ENCODE data around the gene RTL10. TPM values are rescaled to one million over a fixed set of nuclear protein-coding genes. Genes with fewer than 3 reads are reported as not detected.

RTL10 gene
- total and polyA plus RNA-seq, 2 of the 13 experiments (the other 11 are each of a cell fraction or from before 2014, with no cell fraction given) = 14.1 to 15.8 TPM

DNA sequence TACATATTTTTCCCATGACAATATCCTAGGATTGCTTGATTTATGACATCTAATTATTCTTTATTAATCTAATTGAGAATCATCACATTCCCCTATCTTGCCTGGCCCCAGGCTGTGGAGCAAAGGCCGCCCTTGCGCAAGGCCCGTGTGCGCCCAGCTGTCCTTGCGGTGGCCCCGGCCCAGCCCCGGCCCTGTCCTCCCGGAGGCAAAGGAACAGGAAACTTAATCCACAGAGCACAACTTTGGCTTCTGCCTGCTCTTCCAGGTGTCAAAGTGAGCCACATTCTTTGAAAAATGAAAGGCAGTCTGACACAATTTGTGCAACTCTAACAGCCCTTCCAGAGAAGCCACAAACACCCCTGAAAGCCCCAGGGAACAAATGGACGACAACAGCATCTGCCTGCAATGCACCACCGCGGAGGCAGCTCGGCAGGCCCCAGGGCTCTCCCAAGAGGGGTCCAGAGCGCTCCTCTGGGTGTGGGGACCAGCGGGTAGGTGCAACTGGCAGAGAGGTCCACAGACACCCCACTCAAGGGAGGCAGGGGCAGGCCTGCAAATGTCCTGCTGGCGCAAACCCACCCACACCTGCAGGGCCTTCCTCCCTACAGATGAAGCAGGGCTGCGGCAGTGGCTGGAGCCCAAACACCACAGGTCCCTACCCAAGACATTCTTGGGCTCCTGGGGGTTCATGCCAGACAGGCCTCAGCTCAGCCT is 30.3 kb downstream of the RTL10 start (continued):
- TF ChIP-seq, protein P1, sequence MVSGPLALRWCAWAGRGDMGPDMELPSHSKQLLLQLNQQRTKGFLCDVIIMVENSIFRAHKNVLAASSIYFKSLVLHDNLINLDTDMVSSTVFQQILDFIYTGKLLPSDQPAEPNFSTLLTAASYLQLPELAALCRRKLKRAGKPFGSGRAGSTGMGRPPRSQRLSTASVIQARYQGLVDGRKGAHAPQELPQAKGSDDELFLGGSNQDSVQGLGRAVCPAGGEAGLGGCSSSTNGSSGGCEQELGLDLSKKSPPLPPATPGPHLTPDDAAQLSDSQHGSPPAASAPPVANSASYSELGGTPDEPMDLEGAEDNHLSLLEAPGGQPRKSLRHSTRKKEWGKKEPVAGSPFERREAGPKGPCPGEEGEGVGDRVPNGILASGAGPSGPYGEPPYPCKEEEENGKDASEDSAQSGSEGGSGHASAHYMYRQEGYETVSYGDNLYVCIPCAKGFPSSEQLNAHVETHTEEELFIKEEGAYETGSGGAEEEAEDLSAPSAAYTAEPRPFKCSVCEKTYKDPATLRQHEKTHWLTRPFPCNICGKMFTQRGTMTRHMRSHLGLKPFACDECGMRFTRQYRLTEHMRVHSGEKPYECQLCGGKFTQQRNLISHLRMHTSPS (CRISPR knock-in tag; IDR thresholded peaks at IDR 0.05; ENCODE audit: low read depth) = 0 out of 2 replicates have a peak, but pooled peaks have one; percentile 10
- TF ChIP-seq MIXL1 (CRISPR knock-in tag; IDR thresholded peaks at IDR 0.05) (0 out of 2 replicates have a peak, but pooled peaks have one; percentile 28), ZNF614 (CRISPR knock-in tag; IDR thresholded peaks at IDR 0.05; ENCODE audit: borderline replicate concordance) (0 out of 2 replicates have a peak, but pooled peaks have one; percentile 46), ZNF879 (CRISPR knock-in tag; IDR thresholded peaks at IDR 0.05) (no peak), ETV5 (CRISPR knock-in tag; IDR thresholded peaks at IDR 0.05; ENCODE audit: borderline replicate concordance) (peak; percentile 56; the same call in 1 of the 2 replicates), ZNF674 (CRISPR knock-in tag; IDR thresholded peaks at IDR 0.05; ENCODE audit: low read depth) (0 out of 2 replicates have a peak, but pooled peaks have one; percentile 2), SP5 (CRISPR knock-in tag; IDR thresholded peaks at IDR 0.05; ENCODE audit: borderline replicate concordance, low read depth) (0 out of 2 replicates have a peak, but pooled peaks have one; percentile 8), SOX6 (IDR thresholded peaks at IDR 0.05) (no peak), SOX6 (CRISPR knock-in tag; IDR thresholded peaks at IDR 0.05) (peak; percentile 75), THAP11 (CRISPR knock-in tag; IDR thresholded peaks at IDR 0.05) (peak; percentile 46; the same call in 1 of the 2 replicates), NCOR1 (IDR thresholded peaks at IDR 0.05; ENCODE audit: borderline replicate concordance, low read length) (peak; percentile 91), ZBTB21 (CRISPR knock-in tag; IDR thresholded peaks at IDR 0.05) (no peak), ZNF607 (CRISPR knock-in tag; IDR thresholded peaks at IDR 0.05; ENCODE audit: borderline replicate concordance) (0 out of 2 replicates have a peak, but pooled peaks have one; percentile 27), MYC (CRISPR knock-in tag; IDR thresholded peaks at IDR 0.05; ENCODE audit: borderline replicate concordance) (peak; percentile 73; the same call in 1 of the 2 replicates)
- TF ChIP-seq, protein P2, sequence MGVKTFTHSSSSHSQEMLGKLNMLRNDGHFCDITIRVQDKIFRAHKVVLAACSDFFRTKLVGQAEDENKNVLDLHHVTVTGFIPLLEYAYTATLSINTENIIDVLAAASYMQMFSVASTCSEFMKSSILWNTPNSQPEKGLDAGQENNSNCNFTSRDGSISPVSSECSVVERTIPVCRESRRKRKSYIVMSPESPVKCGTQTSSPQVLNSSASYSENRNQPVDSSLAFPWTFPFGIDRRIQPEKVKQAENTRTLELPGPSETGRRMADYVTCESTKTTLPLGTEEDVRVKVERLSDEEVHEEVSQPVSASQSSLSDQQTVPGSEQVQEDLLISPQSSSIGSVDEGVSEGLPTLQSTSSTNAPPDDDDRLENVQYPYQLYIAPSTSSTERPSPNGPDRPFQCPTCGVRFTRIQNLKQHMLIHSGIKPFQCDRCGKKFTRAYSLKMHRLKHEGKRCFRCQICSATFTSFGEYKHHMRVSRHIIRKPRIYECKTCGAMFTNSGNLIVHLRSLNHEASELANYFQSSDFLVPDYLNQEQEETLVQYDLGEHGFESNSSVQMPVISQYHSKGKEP (CRISPR knock-in tag; IDR thresholded peaks at IDR 0.05) = no peak
- TF ChIP-seq, protein P3, sequence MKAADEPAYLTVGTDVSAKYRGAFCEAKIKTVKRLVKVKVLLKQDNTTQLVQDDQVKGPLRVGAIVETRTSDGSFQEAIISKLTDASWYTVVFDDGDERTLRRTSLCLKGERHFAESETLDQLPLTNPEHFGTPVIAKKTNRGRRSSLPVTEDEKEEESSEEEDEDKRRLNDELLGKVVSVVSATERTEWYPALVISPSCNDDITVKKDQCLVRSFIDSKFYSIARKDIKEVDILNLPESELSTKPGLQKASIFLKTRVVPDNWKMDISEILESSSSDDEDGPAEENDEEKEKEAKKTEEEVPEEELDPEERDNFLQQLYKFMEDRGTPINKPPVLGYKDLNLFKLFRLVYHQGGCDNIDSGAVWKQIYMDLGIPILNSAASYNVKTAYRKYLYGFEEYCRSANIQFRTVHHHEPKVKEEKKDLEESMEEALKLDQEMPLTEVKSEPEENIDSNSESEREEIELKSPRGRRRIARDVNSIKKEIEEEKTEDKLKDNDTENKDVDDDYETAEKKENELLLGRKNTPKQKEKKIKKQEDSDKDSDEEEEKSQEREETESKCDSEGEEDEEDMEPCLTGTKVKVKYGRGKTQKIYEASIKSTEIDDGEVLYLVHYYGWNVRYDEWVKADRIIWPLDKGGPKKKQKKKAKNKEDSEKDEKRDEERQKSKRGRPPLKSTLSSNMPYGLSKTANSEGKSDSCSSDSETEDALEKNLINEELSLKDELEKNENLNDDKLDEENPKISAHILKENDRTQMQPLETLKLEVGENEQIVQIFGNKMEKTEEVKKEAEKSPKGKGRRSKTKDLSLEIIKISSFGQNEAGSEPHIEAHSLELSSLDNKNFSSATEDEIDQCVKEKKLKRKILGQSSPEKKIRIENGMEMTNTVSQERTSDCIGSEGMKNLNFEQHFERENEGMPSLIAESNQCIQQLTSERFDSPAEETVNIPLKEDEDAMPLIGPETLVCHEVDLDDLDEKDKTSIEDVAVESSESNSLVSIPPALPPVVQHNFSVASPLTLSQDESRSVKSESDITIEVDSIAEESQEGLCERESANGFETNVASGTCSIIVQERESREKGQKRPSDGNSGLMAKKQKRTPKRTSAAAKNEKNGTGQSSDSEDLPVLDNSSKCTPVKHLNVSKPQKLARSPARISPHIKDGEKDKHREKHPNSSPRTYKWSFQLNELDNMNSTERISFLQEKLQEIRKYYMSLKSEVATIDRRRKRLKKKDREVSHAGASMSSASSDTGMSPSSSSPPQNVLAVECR (CRISPR knock-in tag; IDR thresholded peaks at IDR 0.05; ENCODE audit: borderline replicate concordance) = peak; percentile 75
- TF ChIP-seq, protein P4, sequence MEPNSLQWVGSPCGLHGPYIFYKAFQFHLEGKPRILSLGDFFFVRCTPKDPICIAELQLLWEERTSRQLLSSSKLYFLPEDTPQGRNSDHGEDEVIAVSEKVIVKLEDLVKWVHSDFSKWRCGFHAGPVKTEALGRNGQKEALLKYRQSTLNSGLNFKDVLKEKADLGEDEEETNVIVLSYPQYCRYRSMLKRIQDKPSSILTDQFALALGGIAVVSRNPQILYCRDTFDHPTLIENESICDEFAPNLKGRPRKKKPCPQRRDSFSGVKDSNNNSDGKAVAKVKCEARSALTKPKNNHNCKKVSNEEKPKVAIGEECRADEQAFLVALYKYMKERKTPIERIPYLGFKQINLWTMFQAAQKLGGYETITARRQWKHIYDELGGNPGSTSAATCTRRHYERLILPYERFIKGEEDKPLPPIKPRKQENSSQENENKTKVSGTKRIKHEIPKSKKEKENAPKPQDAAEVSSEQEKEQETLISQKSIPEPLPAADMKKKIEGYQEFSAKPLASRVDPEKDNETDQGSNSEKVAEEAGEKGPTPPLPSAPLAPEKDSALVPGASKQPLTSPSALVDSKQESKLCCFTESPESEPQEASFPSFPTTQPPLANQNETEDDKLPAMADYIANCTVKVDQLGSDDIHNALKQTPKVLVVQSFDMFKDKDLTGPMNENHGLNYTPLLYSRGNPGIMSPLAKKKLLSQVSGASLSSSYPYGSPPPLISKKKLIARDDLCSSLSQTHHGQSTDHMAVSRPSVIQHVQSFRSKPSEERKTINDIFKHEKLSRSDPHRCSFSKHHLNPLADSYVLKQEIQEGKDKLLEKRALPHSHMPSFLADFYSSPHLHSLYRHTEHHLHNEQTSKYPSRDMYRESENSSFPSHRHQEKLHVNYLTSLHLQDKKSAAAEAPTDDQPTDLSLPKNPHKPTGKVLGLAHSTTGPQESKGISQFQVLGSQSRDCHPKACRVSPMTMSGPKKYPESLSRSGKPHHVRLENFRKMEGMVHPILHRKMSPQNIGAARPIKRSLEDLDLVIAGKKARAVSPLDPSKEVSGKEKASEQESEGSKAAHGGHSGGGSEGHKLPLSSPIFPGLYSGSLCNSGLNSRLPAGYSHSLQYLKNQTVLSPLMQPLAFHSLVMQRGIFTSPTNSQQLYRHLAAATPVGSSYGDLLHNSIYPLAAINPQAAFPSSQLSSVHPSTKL (CRISPR knock-in tag; IDR thresholded peaks at IDR 0.05) = peak; percentile 73

Measured in HepG2 (cell line).